T-cell (primary cell): ENCODE results near the gene KCTD17. TPM values are rescaled to one million over a fixed set of nuclear protein-coding genes. Genes with fewer than 3 reads are reported as not detected.
A peak's percentile ranks its signal among the peaks of the same experiment; 100 is the strongest.

ENCODE experiments used
- ATAC-seq, 4 experiments: fragments of 200-7000 bp in 3 of 4; fragments of 150-1000 bp in 1 of 4; cut with Tn5 transposase; replicated peaks in 1 of 4; 1 replicate in 3 of 4; 2 replicates in 1 of 4; pipeline ENCODE4 v1.10.0; 2021; ENCODE audit warnings: moderate library complexity in 3 of 4, mild to moderate bottlenecking in 2 of 4, moderate number of reproducible peaks in 1 of 4
- CTCF ChIA-PET, 2 donors: fragments of 300-600 bp; sonication (Branson Sonifier 250); formaldehyde crosslinking; loops; one replicate each; lab custom pipeline; 2022; ENCODE audit warnings: antibody characterized with exemption in 2 of 2; lab: Charles Lee
- POLR2A ChIA-PET, 2 donors: fragments of 300-600 bp; sonication (Branson Sonifier 250); formaldehyde crosslinking; loops; one replicate each; lab custom pipeline; 2022; ENCODE audit warnings: antibody characterized with exemption in 2 of 2; lab: Charles Lee
- DNase-seq, 35 experiments: peaks; one replicate each; pipeline versions ENCODE4 v3.0.0 to v3.0.0-alpha.2; 2013 to 2023
- H3K27ac ChIP-seq: one replicate; pipeline ENCODE4 v1.5.1; 2013; ENCODE audit warnings: low read length
- H3K27me3 ChIP-seq, 2 experiments: replicated peaks in 1 of 2; 1 replicate in 1 of 2; 2 replicates in 1 of 2; pipeline versions ENCODE4 v1.6.1 to v1.7.0; 2013; ENCODE audit warnings: low read length in 1 of 2, mixed read lengths in 1 of 2; ENCODE audit not compliant: control insufficient read depth in 2 of 2, insufficient read depth in 2 of 2; ENCODE audit errors: extremely low read depth in 1 of 2
- H3K36me3 ChIP-seq, 2 donors: 1 replicate in 1 of 2; 2 replicates in 1 of 2; pipeline versions ENCODE4 v1.6.1 to v1.7.0; 2013; ENCODE audit warnings: low read length in 1 of 2; ENCODE audit not compliant: control insufficient read depth in 2 of 2, insufficient read depth in 1 of 2; ENCODE audit errors: extremely low read depth in 1 of 2
- H3K4me1 ChIP-seq, 2 experiments: 1 replicate in 1 of 2; 2 replicates in 1 of 2; pipeline versions ENCODE4 v1.6.1 to v1.7.0; 2013; ENCODE audit warnings: low read length in 2 of 2, mixed read lengths in 1 of 2; ENCODE audit not compliant: insufficient read depth in 2 of 2, control insufficient read depth in 1 of 2; ENCODE audit errors: extremely low read depth in 1 of 2
- H3K4me3 ChIP-seq, 2 donors: 1 replicate in 1 of 2; 2 replicates in 1 of 2; pipeline versions ENCODE4 v1.5.1 to v1.7.0; 2013; ENCODE audit warnings: mild to moderate bottlenecking in 2 of 2, low read length in 1 of 2, moderate library complexity in 1 of 2; ENCODE audit not compliant: control insufficient read depth in 1 of 2; ENCODE audit errors: extremely low read depth in 1 of 2
- H3K9me3 ChIP-seq: 2 replicates; pipeline ENCODE4 v1.7.0; 2013
- H3K27ac Mint-ChIP-seq, 2 donors: one replicate each; pipeline ENCODE4 v1.8.0; 2020 to 2021; ENCODE audit warnings: mild to moderate bottlenecking in 2 of 2, mixed read lengths in 2 of 2
- H3K27me3 Mint-ChIP-seq, 2 donors: one replicate each; pipeline ENCODE4 v1.8.0; 2021 to 2022; ENCODE audit warnings: mixed read lengths in 2 of 2
- H3K36me3 Mint-ChIP-seq: one replicate; pipeline ENCODE4 v1.8.0; 2021; ENCODE audit warnings: mixed read lengths
- H3K4me1 Mint-ChIP-seq, 3 donors: one replicate each; pipeline ENCODE4 v1.8.0; 2020 to 2022; ENCODE audit warnings: mixed read lengths in 3 of 3, mild to moderate bottlenecking in 1 of 3
- H3K4me3 Mint-ChIP-seq, 3 donors: one replicate each; pipeline ENCODE4 v1.8.0; 2020 to 2022; ENCODE audit warnings: mild to moderate bottlenecking in 3 of 3, mixed read lengths in 3 of 3, moderate library complexity in 3 of 3
- H3K9me3 Mint-ChIP-seq, 3 donors: one replicate each; pipeline ENCODE4 v1.8.0; 2020 to 2022; ENCODE audit warnings: mixed read lengths in 3 of 3
- WGBS: methylation state at CpG from one replicate; pipeline ENCODE4 v1.1.5; 2013; ENCODE audit warnings: missing lambda C conversion rate; ENCODE audit not compliant: insufficient coverage; 5-methylcytosine and 5-hydroxymethylcytosine counted together
- total RNA-seq, 35 experiments: library from RNA in 6 of 35; stranded (reverse) in 6 of 35; fragments of 120-200 nt in 1 of 35; gene quantifications; one replicate each; pipeline versions ENCODE4 v1.2.1 to v1.2.4 and lab custom pipeline; 2013 to 2026

Gene KCTD17
- total RNA-seq, 5 donors from 2014 or later (not counting 1 experiment from before 2014, with no cell fraction given), result 24.0 to 36.2 (median 35.1) TPM

DNA sequence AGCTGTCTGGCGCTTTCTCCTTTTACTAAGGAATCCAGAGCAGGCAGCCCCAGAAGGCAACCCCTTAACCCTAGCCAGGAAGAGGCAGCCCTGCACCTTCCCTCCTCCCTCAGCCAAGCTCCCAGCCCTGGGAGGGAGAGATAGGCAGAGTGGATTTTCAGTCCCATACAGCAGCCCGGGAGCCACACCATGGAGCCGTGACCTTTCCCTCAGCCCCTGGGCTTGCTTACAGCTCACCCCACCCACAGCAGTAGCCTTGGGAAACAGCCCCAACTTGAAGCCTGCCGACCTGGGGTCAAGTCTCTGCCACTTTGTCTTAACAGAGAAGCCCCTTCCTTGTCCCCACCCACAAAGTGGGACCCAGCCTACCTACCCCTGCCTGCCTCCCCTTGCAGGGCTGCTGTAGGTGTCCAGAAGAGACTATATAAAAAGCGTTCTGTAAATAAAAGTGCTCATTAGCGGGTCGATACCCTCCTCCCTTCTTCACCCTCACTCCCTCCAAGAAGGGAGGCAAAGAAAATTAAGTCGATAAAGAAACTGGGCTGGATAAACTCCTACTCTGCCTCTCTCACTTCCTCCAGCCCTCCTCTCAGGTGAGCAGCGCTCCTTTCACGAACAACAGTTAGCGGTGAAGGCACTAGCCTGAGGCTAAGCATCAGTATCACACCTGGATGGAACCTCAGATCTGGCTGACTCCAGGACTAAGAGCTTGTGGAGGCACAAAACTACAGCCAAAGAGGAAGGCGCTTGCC is 36.5 kb upstream of the KCTD17 start:
- no peak for DNase-seq
- CTCF ChIA-PET, result no interaction called here
- Mint-ChIP-seq H3K9me3 (no peaks in the 10 kb centered on the region), H3K27me3 (peaks cover 0 to 4% of the 10 kb centered on the region in 2 donors), H3K27ac (no peak overlapping the region), H3K36me3 (no peaks in the 10 kb centered on the region), H3K4me3 (no peak overlapping the region), H3K4me1 (peaks cover 4 to 5% (median 5%) of the 10 kb centered on the region in 3 donors)
- no peaks in the 10 kb centered on the region for H3K36me3 ChIP-seq
- POLR2A ChIA-PET, result no interaction called here
- H3K27me3 ChIP-seq, result peaks cover 0 to 19% of the 10 kb centered on the region in 2 experiments
- H3K4me3 ChIP-seq, result no peak overlapping the region
- 98% methylated on average over 9 of the region's 12 CpGs for WGBS
- no peak overlapping the region for H3K27ac ChIP-seq
- H3K9me3 ChIP-seq, result no peaks in the 10 kb centered on the region
- peaks cover 0 to 10% of the 10 kb centered on the region in 2 experiments for H3K4me1 ChIP-seq
- no peak for ATAC-seq

DNA sequence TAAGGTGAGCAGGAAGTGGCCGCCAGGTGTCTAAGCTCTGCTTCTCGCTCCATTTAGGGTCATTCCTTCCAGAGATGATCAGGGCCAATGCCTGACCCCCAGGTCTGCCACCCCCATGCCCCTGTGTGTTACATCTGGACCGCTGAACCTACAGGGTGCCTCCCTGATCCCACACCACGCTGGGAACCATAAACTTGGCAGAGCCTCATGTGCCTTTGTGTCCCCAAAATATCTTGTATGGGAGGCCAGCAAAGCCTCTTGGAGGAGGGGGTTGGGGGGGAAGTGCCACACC is 36.0 kb upstream of the KCTD17 start:
- no peaks in the 10 kb centered on the region for H3K9me3 Mint-ChIP-seq
- Histone ChIP-seq H3K27me3 (peaks cover 0 to 19% of the 10 kb centered on the region in 2 experiments), H3K36me3 (no peaks in the 10 kb centered on the region), H3K9me3 (no peaks in the 10 kb centered on the region), H3K4me1 (peaks cover 0 to 16% of the 10 kb centered on the region in 2 experiments), H3K27ac (no peak overlapping the region), H3K4me3 (no peak overlapping the region)
- POLR2A ChIA-PET, result no interaction called here
- peaks cover 4 to 10% (median 6%) of the 10 kb centered on the region in 3 donors for H3K4me1 Mint-ChIP-seq
- ATAC-seq, result no peak
- DNase-seq, result no peak
- H3K36me3 Mint-ChIP-seq, result no peaks in the 10 kb centered on the region
- H3K4me3 Mint-ChIP-seq, result no peak overlapping the region
- WGBS, result 82% methylated on average over 3 of the region's 4 CpGs
- peaks cover 0 to 6% of the 10 kb centered on the region in 2 donors for H3K27me3 Mint-ChIP-seq
- CTCF ChIA-PET, result no interaction called here
- H3K27ac Mint-ChIP-seq, result no peak overlapping the region

GRCh38 chr22:37016134-37016910 is 35.2 kb upstream of the KCTD17 start:
- DNase-seq, result no peak
- no peaks in the 10 kb centered on the region for H3K36me3 ChIP-seq
- H3K9me3 ChIP-seq, result no peaks in the 10 kb centered on the region
- Mint-ChIP-seq H3K9me3 (no peaks in the 10 kb centered on the region), H3K4me1 (peaks cover 4 to 11% (median 6%) of the 10 kb centered on the region in 3 donors), H3K36me3 (no peaks in the 10 kb centered on the region), H3K27ac (no peak overlapping the region), H3K27me3 (peaks cover 0 to 7% of the 10 kb centered on the region in 2 donors), H3K4me3 (no peak overlapping the region)
- ChIA-PET POLR2A (no interaction called here), CTCF (interaction anchor here in 1 of 2 donors (0.6 kb wide), 1 partner anchor 12 kb away, joined by 3 read pairs; no protein-coding TSS in a partner anchor)
- no peak for ATAC-seq
- H3K27ac ChIP-seq, result no peak overlapping the region
- H3K27me3 ChIP-seq, result peaks cover 0 to 22% of the 10 kb centered on the region in 2 experiments
- H3K4me1 ChIP-seq, result peaks cover 0 to 22% of the 10 kb centered on the region in 2 experiments
- 96% methylated on average over 7 of the region's 14 CpGs for WGBS
- no peak overlapping the region for H3K4me3 ChIP-seq

DNA sequence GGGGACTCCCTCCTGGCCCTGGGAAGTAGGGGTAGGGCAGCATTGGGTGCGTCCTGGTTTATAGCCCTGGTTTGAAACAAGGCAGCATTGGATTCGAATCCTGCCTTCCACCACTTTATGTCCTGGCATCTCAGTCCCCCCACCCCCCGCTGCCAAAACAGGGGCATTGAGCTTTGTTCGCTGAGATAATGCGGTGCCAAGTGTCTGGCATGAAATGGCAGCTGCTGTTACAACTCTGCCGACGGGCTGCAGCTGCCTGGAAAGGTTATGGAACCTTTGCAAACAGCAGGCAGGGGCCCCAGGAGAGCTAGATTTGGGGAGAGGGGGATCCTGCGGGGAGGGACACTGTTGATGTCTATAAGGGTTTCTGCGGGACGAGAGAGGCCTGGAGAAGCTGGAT is 34.2 kb upstream of the KCTD17 start:
- H3K27me3 Mint-ChIP-seq, result peaks cover 4 to 9% of the 10 kb centered on the region in 2 donors
- H3K9me3 ChIP-seq, result no peaks in the 10 kb centered on the region
- DNase-seq, result no peak
- no peak overlapping the region for H3K4me3 ChIP-seq
- CTCF ChIA-PET, result interaction anchor here (0.6 kb wide), 2 partner anchors 9 to 13 kb away, joined by 3 to 12 read pairs; no protein-coding TSS in a partner anchor
- ATAC-seq, result no peak
- no peaks in the 10 kb centered on the region for H3K9me3 Mint-ChIP-seq
- H3K36me3 Mint-ChIP-seq, result no peaks in the 10 kb centered on the region
- no peaks in the 10 kb centered on the region for H3K36me3 ChIP-seq
- no peak overlapping the region for H3K27ac Mint-ChIP-seq
- POLR2A ChIA-PET, result interaction anchor here in 1 of 2 donors (0.6 kb wide), 1 partner anchor 123 kb away, joined by 4 read pairs; no protein-coding TSS in a partner anchor
- H3K4me1 ChIP-seq, result peaks cover 0 to 27% of the 10 kb centered on the region in 2 experiments
- peak overlapping the region in 1 of 3 donors; percentile 70 for H3K4me3 Mint-ChIP-seq
- H3K27me3 ChIP-seq, result peaks cover 0 to 22% of the 10 kb centered on the region in 2 experiments
- peaks cover 4 to 16% (median 6%) of the 10 kb centered on the region in 3 donors for H3K4me1 Mint-ChIP-seq
- WGBS, result 100% methylated on average over 10 of the region's 10 CpGs
- no peak overlapping the region for H3K27ac ChIP-seq

DNA sequence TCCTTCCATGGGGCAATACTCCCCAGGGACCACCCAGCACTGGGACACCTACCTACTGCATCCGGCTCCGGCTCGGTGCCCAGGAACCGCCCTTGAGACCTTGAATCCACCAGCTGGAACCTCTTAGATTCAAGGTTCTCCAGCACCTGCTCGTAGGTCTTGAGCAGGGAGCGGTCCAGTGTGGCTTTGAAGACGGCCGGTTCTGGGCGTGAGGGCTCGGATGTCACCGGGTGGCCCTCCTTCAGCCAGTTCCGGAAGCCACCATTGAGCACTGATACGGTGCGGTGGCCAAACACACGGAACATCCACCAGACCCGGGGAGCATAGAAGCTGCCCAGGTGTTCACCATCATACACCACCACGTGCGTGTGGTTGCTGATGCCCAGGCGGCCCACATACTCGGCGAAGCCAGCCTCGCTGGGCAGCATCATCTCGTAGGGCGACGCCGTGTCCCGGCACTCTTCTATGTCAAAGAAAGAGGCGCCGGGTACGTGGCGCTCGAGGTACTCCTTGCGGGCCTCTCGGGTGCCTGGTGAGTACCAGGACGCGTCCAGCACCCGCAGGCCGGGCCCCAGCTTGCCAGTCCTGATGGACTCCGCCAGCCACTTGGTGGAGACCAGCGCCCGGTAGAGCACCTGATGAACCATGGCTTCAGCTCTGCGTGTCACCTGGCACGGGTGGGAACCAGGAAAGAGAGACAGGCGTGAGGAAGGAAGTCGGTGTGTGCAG is 33.3 kb upstream of the KCTD17 start:
- peaks cover 4 to 16% (median 6%) of the 10 kb centered on the region in 3 donors for H3K4me1 Mint-ChIP-seq
- POLR2A ChIA-PET, result no interaction called here
- CTCF ChIA-PET, result no interaction called here
- peaks cover 4 to 9% of the 10 kb centered on the region in 2 donors for H3K27me3 Mint-ChIP-seq
- H3K27ac Mint-ChIP-seq, result no peak overlapping the region
- no peaks in the 10 kb centered on the region for H3K9me3 ChIP-seq
- peak overlapping the region; percentile 70 to 77 (median 73) for H3K4me3 Mint-ChIP-seq
- no peaks in the 10 kb centered on the region for H3K9me3 Mint-ChIP-seq
- H3K27ac ChIP-seq, result no peak overlapping the region
- H3K4me1 ChIP-seq, result peaks cover 0 to 27% of the 10 kb centered on the region in 2 experiments
- H3K27me3 ChIP-seq, result peaks cover 0 to 27% of the 10 kb centered on the region in 2 experiments
- 93% methylated on average over 44 of the region's 45 CpGs for WGBS
- no peak for ATAC-seq
- no peak overlapping the region for H3K4me3 ChIP-seq
- no peaks in the 10 kb centered on the region for H3K36me3 Mint-ChIP-seq
- no peak for DNase-seq
- no peaks in the 10 kb centered on the region for H3K36me3 ChIP-seq
